ENCODE measurements around the gene LRP6.
"Not testable (repeated sequence)": the region's sequence is repeated elsewhere in the genome, so short reads cannot be mapped to it uniquely, and the experiment has no call there.

LRP6 gene

GRCh38 chr12:12263909-12264308 is 2.9 kb downstream of the LRP6 start:
- H3K4me1 ChIP-seq (ENCODE audit: control insufficient read depth, low read length), result peaks cover 23% of the 10 kb centered on the region
- TF ChIP-seq CTCF (IDR thresholded peaks at IDR 0.05; ENCODE audit: low read depth, low read length, poor library complexity, severe bottlenecking) (no peak), EZH2phosphoT487 (IDR thresholded peaks at IDR 0.05; ENCODE audit: borderline replicate concordance, low read length) (no peak)
- no peaks in the 10 kb centered on the region for H3K27me3 ChIP-seq (ENCODE audit: control insufficient read depth, low read length)
- H3K27ac ChIP-seq (ENCODE audit: low read depth, low read length), result no peak overlapping the region
- H3K9me3 ChIP-seq (ENCODE audit: control insufficient read depth, insufficient read depth, low read length), result no peaks in the 10 kb centered on the region
- H3K4me3 ChIP-seq (ENCODE audit: low read length), result no peak overlapping the region
- no peaks in the 10 kb centered on the region for H3F3A ChIP-seq (ENCODE audit: control insufficient read depth, insufficient read depth)
- H4K20me1 ChIP-seq (ENCODE audit: control insufficient read depth, insufficient read depth, low read depth, low read length), result no peaks in the 10 kb centered on the region
- H3K4me2 ChIP-seq (ENCODE audit: low read length), result peak overlapping the region; percentile 71
- no peaks in the 10 kb centered on the region for H3K9me2 ChIP-seq (replicated peaks; ENCODE audit: control insufficient read depth, low read length)
- H3K79me2 ChIP-seq (ENCODE audit: control insufficient read depth, low read length), result peaks cover 78% of the 10 kb centered on the region
- H3K36me3 ChIP-seq (ENCODE audit: control insufficient read depth, low read length), result no peaks in the 10 kb centered on the region; the same call in 1 of the 2 replicates

DNA sequence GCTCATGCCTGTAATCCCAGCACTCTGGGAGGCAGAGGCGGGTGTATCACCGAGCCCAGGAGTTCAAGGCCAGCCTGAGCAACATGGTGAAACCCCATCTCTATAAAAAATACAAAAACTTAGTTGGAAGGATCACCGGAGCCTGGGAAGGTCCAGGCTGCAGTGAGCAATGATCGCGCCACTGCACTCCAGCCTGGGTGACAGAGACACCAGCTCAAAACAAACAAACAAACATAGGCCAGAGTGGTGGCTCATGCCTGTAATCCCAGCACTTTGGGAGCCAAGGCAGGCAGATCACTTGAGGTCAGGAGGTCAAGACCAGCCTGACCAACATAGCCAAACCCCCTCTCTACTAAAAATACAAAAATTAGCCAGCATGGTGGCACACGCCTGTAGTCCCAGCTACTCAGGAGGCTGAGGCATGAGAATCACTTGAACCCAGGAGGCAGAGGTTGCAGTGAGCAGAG is 10.5 kb downstream of the LRP6 start:
- not testable (repeated sequence) for H4K20me1 ChIP-seq (ENCODE audit: control insufficient read depth, insufficient read depth, low read depth, low read length); H3K36me3 ChIP-seq (ENCODE audit: control insufficient read depth, low read length); H3K27me3 ChIP-seq (ENCODE audit: control insufficient read depth, low read length); H3K9me3 ChIP-seq (ENCODE audit: control insufficient read depth, insufficient read depth, low read length); H3K4me2 ChIP-seq (ENCODE audit: low read length); H3K4me1 ChIP-seq (ENCODE audit: control insufficient read depth, low read length); H3F3A ChIP-seq (ENCODE audit: control insufficient read depth, insufficient read depth); H3K9me2 ChIP-seq (replicated peaks; ENCODE audit: control insufficient read depth, low read length); H3K4me3 ChIP-seq (ENCODE audit: low read length); H3K27ac ChIP-seq (ENCODE audit: low read depth, low read length)
- peaks cover 82% of the 10 kb centered on the region for H3K79me2 ChIP-seq (ENCODE audit: control insufficient read depth, low read length)

- no peaks in the 10 kb centered on the region for H4K20me1 ChIP-seq (ENCODE audit: control insufficient read depth, insufficient read depth, low read depth, low read length)
- peaks cover 3% of the 10 kb centered on the region; the same call in 1 of the 2 replicates for H3K4me1 ChIP-seq (ENCODE audit: control insufficient read depth, low read length)
- H3F3A ChIP-seq (ENCODE audit: control insufficient read depth, insufficient read depth), result no peaks in the 10 kb centered on the region
- H3K36me3 ChIP-seq (ENCODE audit: control insufficient read depth, low read length), result no peaks in the 10 kb centered on the region
- H3K9me3 ChIP-seq (ENCODE audit: control insufficient read depth, insufficient read depth, low read length), result no peaks in the 10 kb centered on the region
- no peaks in the 10 kb centered on the region for H3K9me2 ChIP-seq (replicated peaks; ENCODE audit: control insufficient read depth, low read length)
- H3K4me3 ChIP-seq (ENCODE audit: low read length), result no peak overlapping the region
- no peak overlapping the region for H3K4me2 ChIP-seq (ENCODE audit: low read length)
- no peak overlapping the region for H3K27ac ChIP-seq (ENCODE audit: low read depth, low read length)
- TF ChIP-seq EZH2phosphoT487 (IDR thresholded peaks at IDR 0.05; ENCODE audit: borderline replicate concordance, low read length), result no peak
- no peak for TF ChIP-seq CTCF (IDR thresholded peaks at IDR 0.05; ENCODE audit: low read depth, low read length, poor library complexity, severe bottlenecking)
- H3K79me2 ChIP-seq (ENCODE audit: control insufficient read depth, low read length), result peaks cover 67% of the 10 kb centered on the region
- H3K27me3 ChIP-seq (ENCODE audit: control insufficient read depth, low read length), result no peaks in the 10 kb centered on the region
Measured at GRCh38 chr12:12254553-12254952, 12.3 kb downstream of the LRP6 start.

GRCh38 chr12:12249216-12250050 is 17.4 kb downstream of the LRP6 start:
- Histone ChIP-seq H3K79me2 (ENCODE audit: control insufficient read depth, low read length) (peaks cover 64% of the 10 kb centered on the region), H3F3A (ENCODE audit: control insufficient read depth, insufficient read depth) (no peaks in the 10 kb centered on the region), H3K4me2 (ENCODE audit: low read length) (no peak overlapping the region), H3K4me3 (ENCODE audit: low read length) (no peak overlapping the region), H3K9me2 (replicated peaks; ENCODE audit: control insufficient read depth, low read length) (no peaks in the 10 kb centered on the region), H3K27ac (ENCODE audit: low read depth, low read length) (no peak overlapping the region), H3K4me1 (ENCODE audit: control insufficient read depth, low read length) (peaks cover 6% of the 10 kb centered on the region; the same call in 1 of the 2 replicates), H3K9me3 (ENCODE audit: control insufficient read depth, insufficient read depth, low read length) (no peaks in the 10 kb centered on the region), H3K36me3 (ENCODE audit: control insufficient read depth, low read length) (peaks cover under 1% of the 10 kb centered on the region; the same call in 1 of the 2 replicates), H3K27me3 (ENCODE audit: control insufficient read depth, low read length) (no peaks in the 10 kb centered on the region), H4K20me1 (ENCODE audit: control insufficient read depth, insufficient read depth, low read depth, low read length) (peaks cover 3% of the 10 kb centered on the region; the same call in 1 of the 2 replicates)
- TF ChIP-seq CTCF (IDR thresholded peaks at IDR 0.05; ENCODE audit: low read depth, low read length, poor library complexity, severe bottlenecking), result no peak
